H1 (cell line): ENCODE measurements around the gene GTSF1L. TPM values are rescaled to one million over a fixed set of nuclear protein-coding genes. Genes with fewer than 3 reads are reported as not detected.

Experiments used
- CTCF ChIA-PET: fragments of 300-600 bp; sonication (Branson Sonifier 250); formaldehyde crosslinking; loops from one replicate; lab custom pipeline; 2021; ENCODE audit not compliant: partially characterized antibody; lab: Charles Lee
- POLR2A ChIA-PET: fragments of 300-600 bp; sonication (Branson Sonifier 250); formaldehyde crosslinking; loops from one replicate; lab custom pipeline; 2021; ENCODE audit warnings: inconsistent platforms; ENCODE audit not compliant: partially characterized antibody; lab: Charles Lee
- DNase-seq, 2 experiments: peaks; one replicate each; pipeline versions ENCODE4 v3.0.0 to v3.0.0-alpha.2; 2010 to 2022; ENCODE audit warnings: low spot score in 2 of 2, low read depth in 1 of 2, mixed read lengths in 1 of 2
- FAIRE-seq: peaks from 2 replicates; lab custom pipeline; 2011; peaks lifted over from hg19 to GRCh38; lab: Jason Lieb, UNC
- H2AFZ ChIP-seq: 2 replicates; pipeline ENCODE4 v1.8.1; 2012; ENCODE audit warnings: low read length, inconsistent platforms
- H2AK5ac ChIP-seq: 2 replicates; pipeline ENCODE4 v1.6.1; 2013; ENCODE audit warnings: low read depth, low read length
- H2BK120ac ChIP-seq: replicated peaks from 2 replicates; pipeline ENCODE3; 2013; ENCODE audit warnings: low read depth, low read length, inconsistent platforms
- H2BK12ac ChIP-seq: 2 replicates; pipeline ENCODE4 v1.6.1; 2013; ENCODE audit warnings: low read depth, low read length
- H2BK15ac ChIP-seq: 2 replicates; pipeline ENCODE4 v1.6.1; 2013; ENCODE audit warnings: low read length
- H2BK20ac ChIP-seq: 2 replicates; pipeline ENCODE4 v1.6.1; 2013; ENCODE audit warnings: low read length
- H2BK5ac ChIP-seq: 2 replicates; pipeline ENCODE4 v1.6.1; 2013; ENCODE audit warnings: low read depth, low read length
- H3K14ac ChIP-seq: 2 replicates; pipeline ENCODE4 v1.6.1; 2013; ENCODE audit warnings: inconsistent platforms; ENCODE audit not compliant: insufficient read length
- H3K18ac ChIP-seq: 2 replicates; pipeline ENCODE4 v1.6.1; 2013; ENCODE audit warnings: low read length; ENCODE audit errors: extremely low read depth
- H3K23ac ChIP-seq: 2 replicates; pipeline ENCODE4 v1.6.1; 2013; ENCODE audit warnings: inconsistent platforms; ENCODE audit not compliant: insufficient read length
- H3K23me2 ChIP-seq: 2 replicates; pipeline ENCODE4 v1.6.1; 2013; ENCODE audit warnings: low read depth, low read length
- H3K27ac ChIP-seq: 2 replicates; pipeline ENCODE4 v1.6.1; 2011; ENCODE audit warnings: low read depth, low read length, inconsistent platforms
- H3K27me3 ChIP-seq, 4 experiments: replicated peaks in 1 of 4; 1 replicate in 1 of 4; 2 replicates in 3 of 4; pipeline versions ENCODE4 v1.6.1 to v1.8.1; 2011 to 2013; ENCODE audit warnings: low read length in 3 of 4, mild to moderate bottlenecking in 3 of 4, inconsistent platforms in 2 of 4, mixed read lengths in 2 of 4, moderate library complexity in 1 of 4; ENCODE audit not compliant: control insufficient read depth in 3 of 4, insufficient read depth in 3 of 4; ENCODE audit errors: extremely low read depth in 1 of 4
- H3K36me3 ChIP-seq, 4 experiments: 2 replicates each; pipeline versions ENCODE4 v1.6.1 to v1.8.1; 2011 to 2013; ENCODE audit warnings: mild to moderate bottlenecking in 4 of 4, low read length in 3 of 4, moderate library complexity in 2 of 4, control low read depth in 1 of 4, inconsistent platforms in 1 of 4; ENCODE audit not compliant: insufficient read depth in 4 of 4, control insufficient read depth in 2 of 4
- H3K4ac ChIP-seq: replicated peaks from 2 replicates; pipeline ENCODE3; 2013; ENCODE audit warnings: low read length, low read depth, mixed read lengths, inconsistent platforms; ENCODE audit not compliant: insufficient read length
- H3K4me1 ChIP-seq, 4 experiments: replicated peaks in 1 of 4; 1 replicate in 1 of 4; 2 replicates in 3 of 4; pipeline versions ENCODE4 v1.6.1 to v1.8.1; 2011 to 2013; ENCODE audit warnings: low read length in 3 of 4, inconsistent platforms in 2 of 4, mixed read lengths in 1 of 4; ENCODE audit not compliant: insufficient read depth in 4 of 4, control insufficient read depth in 3 of 4
- H3K4me2 ChIP-seq, 2 experiments: 2 replicates each; pipeline versions ENCODE4 v1.6.1 to v1.8.1; 2011 to 2013; ENCODE audit warnings: low read depth in 2 of 2, low read length in 2 of 2, control low read depth in 1 of 2, inconsistent platforms in 1 of 2, mild to moderate bottlenecking in 1 of 2; ENCODE audit not compliant: insufficient read depth in 1 of 2
- H3K4me3 ChIP-seq, 4 experiments: fragments of 200-600, 300-600 bp in 1 of 4; sonication (generic), shearing (Covaris generic), sonication (Bioruptor Twin) in 1 of 4; 2 replicates each; pipeline versions ENCODE4 v1.5.1 to v1.8.1; 2011 to 2016; ENCODE audit warnings: low read length in 4 of 4, low read depth in 3 of 4, control low read depth in 2 of 4, inconsistent platforms in 2 of 4, mild to moderate bottlenecking in 2 of 4, mixed read lengths in 1 of 4, moderate library complexity in 1 of 4; ENCODE audit not compliant: insufficient read depth in 2 of 4; ENCODE audit errors: extremely low read depth in 1 of 4
- H3K56ac ChIP-seq: replicated peaks from 2 replicates; pipeline ENCODE3; 2013; ENCODE audit warnings: low read depth, mild to moderate bottlenecking, mixed read lengths, low read length, inconsistent platforms; ENCODE audit not compliant: insufficient read length
- H3K79me1 ChIP-seq: 2 replicates; pipeline ENCODE4 v1.6.1; 2013; ENCODE audit warnings: low read depth, low read length, control low read depth
- H3K79me2 ChIP-seq, 2 experiments: 2 replicates each; pipeline versions ENCODE4 v1.6.1 to v1.8.1; 2012 to 2013; ENCODE audit warnings: low read length in 2 of 2, mild to moderate bottlenecking in 2 of 2, inconsistent platforms in 1 of 2; ENCODE audit not compliant: insufficient read depth in 2 of 2, control insufficient read depth in 1 of 2
- H3K9ac ChIP-seq, 4 experiments: replicated peaks in 1 of 4; 1 replicate in 1 of 4; 2 replicates in 3 of 4; pipeline versions ENCODE4 v1.6.1 to v1.8.1; 2011 to 2013; ENCODE audit warnings: low read depth in 3 of 4, low read length in 3 of 4, control low read depth in 2 of 4, mild to moderate bottlenecking in 2 of 4, moderate library complexity in 2 of 4, inconsistent platforms in 1 of 4; ENCODE audit errors: extremely low read depth in 1 of 4
- H3K9me3 ChIP-seq, 2 experiments: 2 replicates each; pipeline versions ENCODE4 v1.6.1 to v1.8.1; 2012 to 2013; ENCODE audit warnings: mild to moderate bottlenecking in 2 of 2, moderate library complexity in 2 of 2, control low read depth in 1 of 2, inconsistent platforms in 1 of 2, low read depth in 1 of 2, low read length in 1 of 2, mixed read lengths in 1 of 2; ENCODE audit not compliant: insufficient read depth in 2 of 2
- H4K20me1 ChIP-seq, 2 experiments: replicated peaks in 1 of 2; 2 replicates each; pipeline versions ENCODE3 to v1.8.1; 2011 to 2013; ENCODE audit warnings: inconsistent platforms in 2 of 2, low read length in 2 of 2, mild to moderate bottlenecking in 1 of 2; ENCODE audit not compliant: insufficient read depth in 2 of 2, control insufficient read depth in 1 of 2
- H4K5ac ChIP-seq: 2 replicates; pipeline ENCODE4 v1.6.1; 2013; ENCODE audit warnings: low read length, low read depth, mixed read lengths, inconsistent platforms; ENCODE audit not compliant: insufficient read length
- H4K8ac ChIP-seq: 2 replicates; pipeline ENCODE4 v1.8.0; 2013; ENCODE audit warnings: mild to moderate bottlenecking, moderate library complexity, low read length, inconsistent platforms; ENCODE audit not compliant: insufficient read depth; ENCODE audit errors: extremely low read depth
- H4K91ac ChIP-seq: replicated peaks from 2 replicates; pipeline ENCODE3; 2013; ENCODE audit warnings: low read length, mixed read lengths, inconsistent platforms; ENCODE audit not compliant: insufficient read length
- ATF2 ChIP-seq: IDR thresholded peaks from 2 replicates; pipeline ENCODE4 v1.6.1; 2012; ENCODE audit warnings: low read length, inconsistent platforms
- ATF3 ChIP-seq: IDR thresholded peaks from 2 replicates; pipeline ENCODE4 v1.6.1; 2011; ENCODE audit warnings: low read depth, mild to moderate bottlenecking, low read length; ENCODE audit not compliant: insufficient read depth
- E2F6 ChIP-seq: IDR thresholded peaks from 2 replicates; pipeline ENCODE4 v1.6.1; 2012; ENCODE audit warnings: inconsistent platforms
- PHF8 ChIP-seq: fragments of 200-600 bp; sonication (generic); conservative IDR thresholded peaks from 2 replicates; pipeline ENCODE4 v1.7.1; 2012; ENCODE audit warnings: low read depth, mild to moderate bottlenecking, inconsistent platforms, low read length, moderate library complexity
- SP2 ChIP-seq: IDR thresholded peaks from 2 replicates; pipeline ENCODE4 v1.6.1; 2012; ENCODE audit warnings: mild to moderate bottlenecking, low read length, inconsistent platforms
- WGBS, 2 experiments: shearing (Covaris generic) in 1 of 2; methylation state at CpG; one replicate each; pipeline versions ENCODE4 v1.1.6 to v1.1.7; 2013 to 2015; ENCODE audit warnings: low lambda C conversion rate in 2 of 2, mixed read lengths in 2 of 2, inconsistent platforms in 1 of 2, low coverage in 1 of 2, missing lambda C conversion rate in 1 of 2; ENCODE audit not compliant: insufficient replicate concordance in 2 of 2, insufficient coverage in 1 of 2, insufficient read length in 1 of 2; ENCODE audit errors: extremely low coverage in 1 of 2, missing lambda C conversion rate in 1 of 2; 5-methylcytosine and 5-hydroxymethylcytosine counted together
- polyA plus RNA-seq, 7 experiments: library from polyadenylated mRNA; depleted of rRNA in 3 of 7; stranded (reverse) in 5 of 7; unstranded in 2 of 7; fragments of >200 nt in 5 of 7; fragments of 200-250 nt in 2 of 7; gene quantifications; 1 replicate in 5 of 7; 2 replicates in 1 of 7; 4 replicates in 1 of 7; pipeline versions ENCODE4 v1.2.1 to v1.2.3, GENCODE V29; 2011 to 2013; ENCODE audit warnings: missing spikeins in 2 of 7, mixed read lengths in 2 of 7
- total RNA-seq: library from RNA; stranded (reverse); fragmentation: NEBNext Ultra II Directional; extraction: Animal tissue kit (Norgen Biotek cat#: 25700); gene quantifications from 2 replicates; pipeline ENCODE4 v1.2.1, GENCODE V29; 2021

Gene GTSF1L
- total and polyA plus RNA-seq, 2 of the 8 experiments (the other 6 are each of a cell fraction or from before 2014, with no cell fraction given): not detected

- no peak overlapping the region for H3K4me2 ChIP-seq
- 92% methylated on average over 5 of the region's 5 CpGs; no CpG with 5 or more reads in 1 of the 2 experiments for WGBS, 2 experiments
Measured at GRCh38 chr20:43731927-43732326, 5.1 kb upstream of the GTSF1L start.

More at GRCh38 chr20:43731927-43732326, 5.1 kb upstream of the GTSF1L start:
- no peak overlapping the region for H2AFZ ChIP-seq
- H4K91ac ChIP-seq: no peak overlapping the region
- H2BK120ac ChIP-seq: no peak overlapping the region
- no peak overlapping the region for H3K14ac ChIP-seq
- ChIA-PET CTCF (interaction anchor here (1.1 kb wide), 1 partner anchor 546 kb away, joined by 3 read pairs; no protein-coding TSS in a partner anchor), POLR2A (no interaction called here)
- H4K20me1 ChIP-seq: no peaks in the 10 kb centered on the region
- no peak overlapping the region for H3K9ac ChIP-seq
- no peak overlapping the region for H3K27ac ChIP-seq
- H2BK5ac ChIP-seq: no peak overlapping the region
- TF ChIP-seq ATF2 (no peak), ATF3 (no peak), PHF8 (no peak), SP2 (no peak), E2F6 (no peak)
- no peaks in the 10 kb centered on the region for H3K79me2 ChIP-seq
- no peaks in the 10 kb centered on the region for H3K4me1 ChIP-seq
- no peaks in the 10 kb centered on the region for H3K23me2 ChIP-seq
- H2BK20ac ChIP-seq: no peak overlapping the region
- no peak overlapping the region for H3K4me3 ChIP-seq
- FAIRE-seq (no peak), DNase-seq (no peak)
- H3K79me1 ChIP-seq: no peaks in the 10 kb centered on the region
- no peaks in the 10 kb centered on the region for H3K36me3 ChIP-seq
- no peak overlapping the region for H3K56ac ChIP-seq
- no peak overlapping the region for H2AK5ac ChIP-seq
- H3K9me3 ChIP-seq: no peaks in the 10 kb centered on the region
- no peak overlapping the region for H3K4ac ChIP-seq
- no peak overlapping the region for H3K18ac ChIP-seq
- H4K8ac ChIP-seq: 0 out of 2 replicates have a peak overlapping the region, but pooled peaks have one; percentile 36
- H3K23ac ChIP-seq: no peak overlapping the region
- H4K5ac ChIP-seq: no peak overlapping the region
- H2BK12ac ChIP-seq: no peak overlapping the region
- H2BK15ac ChIP-seq: no peak overlapping the region
- no peaks in the 10 kb centered on the region for H3K27me3 ChIP-seq
